ENCODE data around the gene SKI. TPM values are rescaled to one million over a fixed set of nuclear protein-coding genes. Genes with fewer than 3 reads are reported as not detected.

Gene SKI
- total and polyA plus RNA-seq, 2 experiments from 2014 or later = 5.1 to 21.9 TPM

DNA sequence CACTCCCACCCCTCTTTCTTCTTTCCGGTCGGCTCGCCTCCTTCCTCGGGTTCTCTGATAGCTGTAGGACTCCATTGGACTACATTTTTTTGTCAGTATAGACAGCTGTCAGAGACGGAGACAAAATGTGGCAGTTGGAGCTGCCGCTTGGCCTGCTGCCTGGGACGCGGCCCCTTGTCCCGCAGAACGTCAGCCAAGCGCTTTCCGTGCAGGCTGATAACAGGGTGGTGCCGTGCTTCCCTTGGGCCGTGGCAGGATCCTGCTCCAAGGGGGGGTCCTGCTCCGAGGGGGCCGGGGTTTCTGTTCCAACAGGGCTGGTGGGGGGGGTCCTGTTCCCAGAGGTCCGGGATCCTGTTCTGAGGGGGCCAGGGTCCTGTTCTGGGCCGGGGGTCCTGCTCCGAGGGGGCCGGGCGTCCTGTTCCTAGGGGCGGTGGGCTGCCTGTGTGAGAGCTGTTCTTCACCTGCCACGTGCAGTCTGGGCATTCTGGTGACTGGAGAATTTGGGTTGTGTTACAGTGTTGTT is 4.9 kb downstream of the SKI start:
- DNase-seq (ENCODE audit: low spot score) = no peak
- H3K9me2 ChIP-seq (replicated peaks; ENCODE audit: insufficient read depth) = no peaks in the 10 kb centered on the region
- WGBS (ENCODE audit: low lambda C conversion rate, missing lambda C conversion rate) = 64% methylated on average over 20 of the region's 23 CpGs
- peaks cover 94% of the 10 kb centered on the region for H3K79me2 ChIP-seq
- peak overlapping the region; percentile 87 for H3K27ac ChIP-seq
- H3K9me3 ChIP-seq (ENCODE audit: low read depth) = no peaks in the 10 kb centered on the region
- no peak overlapping the region for H3K4me3 ChIP-seq
- H3K4me1 ChIP-seq (ENCODE audit: insufficient read depth) = peaks cover 62% of the 10 kb centered on the region
- TF ChIP-seq, protein P1, sequence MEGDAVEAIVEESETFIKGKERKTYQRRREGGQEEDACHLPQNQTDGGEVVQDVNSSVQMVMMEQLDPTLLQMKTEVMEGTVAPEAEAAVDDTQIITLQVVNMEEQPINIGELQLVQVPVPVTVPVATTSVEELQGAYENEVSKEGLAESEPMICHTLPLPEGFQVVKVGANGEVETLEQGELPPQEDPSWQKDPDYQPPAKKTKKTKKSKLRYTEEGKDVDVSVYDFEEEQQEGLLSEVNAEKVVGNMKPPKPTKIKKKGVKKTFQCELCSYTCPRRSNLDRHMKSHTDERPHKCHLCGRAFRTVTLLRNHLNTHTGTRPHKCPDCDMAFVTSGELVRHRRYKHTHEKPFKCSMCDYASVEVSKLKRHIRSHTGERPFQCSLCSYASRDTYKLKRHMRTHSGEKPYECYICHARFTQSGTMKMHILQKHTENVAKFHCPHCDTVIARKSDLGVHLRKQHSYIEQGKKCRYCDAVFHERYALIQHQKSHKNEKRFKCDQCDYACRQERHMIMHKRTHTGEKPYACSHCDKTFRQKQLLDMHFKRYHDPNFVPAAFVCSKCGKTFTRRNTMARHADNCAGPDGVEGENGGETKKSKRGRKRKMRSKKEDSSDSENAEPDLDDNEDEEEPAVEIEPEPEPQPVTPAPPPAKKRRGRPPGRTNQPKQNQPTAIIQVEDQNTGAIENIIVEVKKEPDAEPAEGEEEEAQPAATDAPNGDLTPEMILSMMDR (IDR thresholded peaks at IDR 0.05; ENCODE audit: poor library complexity) = no peak
- no peak for TF ChIP-seq EZH2 (IDR thresholded peaks at IDR 0.05; ENCODE audit: borderline replicate concordance)
- TF ChIP-seq EZH2phosphoT487 (IDR thresholded peaks at IDR 0.05; ENCODE audit: low read depth, severe bottlenecking, unreplicated experiment) = no peak
- no peak overlapping the region for H2AFZ ChIP-seq
- peaks cover 94% of the 10 kb centered on the region for H4K20me1 ChIP-seq (ENCODE audit: insufficient read depth, poor library complexity, severe bottlenecking)
- H3K27me3 ChIP-seq = no peaks in the 10 kb centered on the region
- peak overlapping the region; percentile 100 for H3K4me2 ChIP-seq
- no peaks in the 10 kb centered on the region for H3K36me3 ChIP-seq (replicated peaks; ENCODE audit: insufficient read depth, low read depth)

DNA sequence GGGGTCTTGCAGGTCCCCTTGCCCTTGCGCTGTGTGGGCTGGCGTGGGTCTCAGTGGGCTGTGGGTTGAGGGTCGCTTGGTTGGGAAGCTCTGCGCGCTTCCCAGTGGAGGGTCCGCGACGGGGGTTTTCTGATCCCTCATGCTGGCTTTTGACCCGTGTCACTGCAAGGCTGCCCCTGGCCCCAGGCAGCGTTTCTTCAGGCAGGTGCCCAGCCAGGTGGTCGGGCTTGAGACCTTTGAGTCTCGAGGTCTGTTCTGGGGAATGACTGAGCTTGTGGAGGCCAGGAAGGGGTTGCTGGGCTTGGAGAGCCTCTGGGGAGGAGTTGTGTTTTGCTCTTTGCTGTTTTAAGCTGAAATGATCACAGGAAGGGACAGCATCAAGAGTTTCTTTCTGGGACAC is 5.3 kb downstream of the SKI start:
- TF ChIP-seq EZH2phosphoT487 (IDR thresholded peaks at IDR 0.05; ENCODE audit: low read depth, severe bottlenecking, unreplicated experiment) = no peak
- TF ChIP-seq, protein P1 (IDR thresholded peaks at IDR 0.05; ENCODE audit: poor library complexity) = no peak
- Histone ChIP-seq H3K36me3 (replicated peaks; ENCODE audit: insufficient read depth, low read depth) (no peaks in the 10 kb centered on the region), H3K9me3 (ENCODE audit: low read depth) (no peaks in the 10 kb centered on the region), H3K27ac (peak overlapping the region; percentile 87), H3K79me2 (peaks cover 99% of the 10 kb centered on the region), H3K4me3 (no peak overlapping the region), H3K4me1 (ENCODE audit: insufficient read depth) (peaks cover 65% of the 10 kb centered on the region), H2AFZ (no peak overlapping the region), H3K4me2 (peak overlapping the region; percentile 100), H3K27me3 (no peaks in the 10 kb centered on the region), H3K9me2 (replicated peaks; ENCODE audit: insufficient read depth) (no peaks in the 10 kb centered on the region), H4K20me1 (ENCODE audit: insufficient read depth, poor library complexity, severe bottlenecking) (peaks cover 99% of the 10 kb centered on the region)
- DNase-seq (ENCODE audit: low spot score) = no peak
- 80% methylated on average over 11 of the region's 12 CpGs for WGBS (ENCODE audit: low lambda C conversion rate, missing lambda C conversion rate)

DNA sequence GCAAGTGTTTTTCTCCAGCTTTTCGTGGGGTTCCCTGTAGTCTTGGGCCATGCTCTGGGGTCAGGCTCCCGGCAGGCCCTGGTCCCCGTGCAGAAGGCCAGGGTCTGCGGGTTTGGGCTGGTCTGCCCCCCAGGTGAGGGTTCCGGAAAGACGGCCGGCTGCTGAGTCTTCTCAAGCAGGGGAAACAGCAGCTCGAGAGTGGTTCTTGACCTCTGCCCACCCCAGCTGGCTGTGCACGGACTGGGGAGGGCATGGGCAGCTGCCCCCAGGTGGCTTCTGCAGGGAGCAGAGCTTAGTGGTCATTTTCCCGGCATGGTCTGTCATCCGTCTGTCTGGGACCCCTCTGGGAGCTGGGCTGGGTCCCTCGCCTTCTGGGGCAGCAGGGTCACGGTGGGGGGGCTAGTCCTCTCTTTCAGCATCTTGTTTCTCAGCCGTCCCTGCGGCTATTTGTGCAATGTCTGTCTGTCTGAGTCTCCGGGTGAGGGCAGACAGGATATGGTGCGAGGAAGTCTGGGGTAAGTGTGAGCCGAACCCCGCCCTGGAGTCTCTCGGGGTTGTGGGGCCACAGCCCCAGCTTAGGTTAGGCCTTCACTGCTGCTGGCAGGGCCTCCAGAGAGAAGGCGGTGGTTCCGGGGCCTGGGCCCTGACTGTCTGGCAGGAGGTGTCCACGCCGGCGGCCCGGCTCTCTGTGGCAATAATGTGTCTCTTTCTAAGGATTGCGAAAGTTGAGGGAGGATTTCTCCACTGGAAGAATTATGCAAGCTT is 6.1 kb downstream of the SKI start:
- peaks cover 71% of the 10 kb centered on the region for H3K4me1 ChIP-seq (ENCODE audit: insufficient read depth)

More for the DNA sequence above, 6.1 kb downstream of the SKI start:
- peaks cover 100% of the 10 kb centered on the region for H3K79me2 ChIP-seq
- H3K27ac ChIP-seq = peak overlapping the region; percentile 87
- no peaks in the 10 kb centered on the region for H3K36me3 ChIP-seq (replicated peaks; ENCODE audit: insufficient read depth, low read depth)
- H3K9me3 ChIP-seq (ENCODE audit: low read depth) = no peaks in the 10 kb centered on the region
- H3K9me2 ChIP-seq (replicated peaks; ENCODE audit: insufficient read depth) = no peaks in the 10 kb centered on the region
- H2AFZ ChIP-seq = no peak overlapping the region
- no peaks in the 10 kb centered on the region for H3K27me3 ChIP-seq
- no peak overlapping the region for H3K4me3 ChIP-seq
- H3K4me2 ChIP-seq = peak overlapping the region; percentile 100
- TF ChIP-seq, protein P1 (IDR thresholded peaks at IDR 0.05; ENCODE audit: poor library complexity) = no peak
- no peak for TF ChIP-seq EZH2 (IDR thresholded peaks at IDR 0.05; ENCODE audit: borderline replicate concordance)
- TF ChIP-seq EZH2phosphoT487 (IDR thresholded peaks at IDR 0.05; ENCODE audit: low read depth, severe bottlenecking, unreplicated experiment) = no peak
- WGBS (ENCODE audit: low lambda C conversion rate, missing lambda C conversion rate) = 55% methylated on average over 27 of the region's 27 CpGs
- DNase-seq (ENCODE audit: low spot score) = peak; percentile 87
- H4K20me1 ChIP-seq (ENCODE audit: insufficient read depth, poor library complexity, severe bottlenecking) = peaks cover 100% of the 10 kb centered on the region
